GM12878 (cell line): ENCODE data around the gene GAS2.

ENCODE experiments used
- CTCF ChIP-seq, 3 experiments: IDR thresholded peaks in 2 of 3; conservative IDR thresholded peaks in 1 of 3; 2 replicates each; pipeline ENCODE4 v1.5.1; 2011; ENCODE audit warnings: low read depth in 3 of 3, low read length in 3 of 3, mild to moderate bottlenecking in 3 of 3, control low read depth in 2 of 3, moderate library complexity in 2 of 3, inconsistent platforms in 1 of 3, mixed read lengths in 1 of 3; ENCODE audit not compliant: control insufficient read depth in 2 of 3, insufficient read depth in 1 of 3; ENCODE audit errors: extremely low read depth in 1 of 3
- EGR1 ChIP-seq, 2 experiments: IDR thresholded peaks; 1 replicate in 1 of 2; 2 replicates in 1 of 2; pipeline ENCODE4 v1.6.1; 2011 to 2012; ENCODE audit warnings: low read depth in 2 of 2, low read length in 2 of 2, borderline replicate concordance in 1 of 2, mild to moderate bottlenecking in 1 of 2, moderate library complexity in 1 of 2
- HDAC2 ChIP-seq: fragments of 200-600 bp; sonication (generic); IDR thresholded peaks from 2 replicates; pipeline ENCODE4 v1.6.1; 2017
- KAT2A ChIP-seq: conservative IDR thresholded peaks from 2 replicates; pipeline ENCODE4 v1.6.1; 2011; ENCODE audit warnings: low read depth, low read length; ENCODE audit not compliant: control insufficient read depth
- PKNOX1 ChIP-seq: fragments of 450-650 bp; IDR thresholded peaks from 2 replicates; pipeline ENCODE4 v1.6.1; 2016; ENCODE audit warnings: mild to moderate bottlenecking
- POLR2A ChIP-seq: IDR thresholded peaks from 2 replicates; pipeline ENCODE4 v1.6.1; 2011; ENCODE audit warnings: low read depth, mild to moderate bottlenecking, low read length
- ZBTB11 ChIP-seq: fragments of 450-650 bp; formaldehyde crosslinking; IDR thresholded peaks from 2 replicates; pipeline ENCODE4 v1.5.0; 2022; ENCODE audit warnings: mild to moderate bottlenecking, missing genetic modification characterization
- ZBTB33 ChIP-seq: fragments of 450-650 bp; IDR thresholded peaks from 2 replicates; pipeline ENCODE4 v1.6.1; 2017; ENCODE audit warnings: mild to moderate bottlenecking
- ZNF384 ChIP-seq: IDR thresholded peaks from 2 replicates; pipeline ENCODE4 v1.6.1; 2012; ENCODE audit warnings: low read depth, mild to moderate bottlenecking, low read length, improper control_type of control experiment, borderline replicate concordance
- TF ChIP-seq, protein P1 (sequence below): IDR thresholded peaks from 2 replicates; pipeline ENCODE4 v1.6.1; 2011; ENCODE audit warnings: low read depth, low read length, improper control_type of control experiment, borderline replicate concordance
- TF ChIP-seq, protein P2 (sequence below): IDR thresholded peaks from 2 replicates; pipeline ENCODE4 v1.6.1; 2011; ENCODE audit warnings: borderline replicate concordance, low read depth, mild to moderate bottlenecking, moderate library complexity, low read length; ENCODE audit not compliant: insufficient read depth, poor library complexity, severe bottlenecking
- TF ChIP-seq, protein P3 (sequence below): fragments of 450-650 bp; IDR thresholded peaks from 2 replicates; pipeline ENCODE4 v1.6.1; 2017; ENCODE audit warnings: mild to moderate bottlenecking, low read depth, inconsistent platforms; ENCODE audit not compliant: poor library complexity, severe bottlenecking

DNA sequence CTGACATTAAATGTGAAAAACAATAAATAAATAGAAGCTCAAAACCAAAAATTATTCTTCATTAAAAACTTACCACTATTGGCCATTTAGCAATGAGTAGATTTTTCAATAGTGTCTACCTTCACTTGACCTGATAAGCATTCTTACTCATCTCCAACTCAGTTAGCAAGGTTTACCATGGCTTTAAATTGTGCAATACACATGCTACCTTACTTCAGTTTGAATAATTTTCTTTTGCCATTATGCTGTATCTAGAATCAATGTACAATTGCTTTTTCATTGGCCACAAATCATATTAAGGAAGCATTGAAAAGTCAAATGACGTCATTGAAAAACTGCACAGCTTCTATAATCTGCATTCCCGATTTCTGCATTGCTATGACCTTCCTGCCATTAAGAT lies 98.3 kb downstream of the GAS2 start:
- TF ChIP-seq ZBTB33 = no peak
- TF ChIP-seq, protein P1, sequence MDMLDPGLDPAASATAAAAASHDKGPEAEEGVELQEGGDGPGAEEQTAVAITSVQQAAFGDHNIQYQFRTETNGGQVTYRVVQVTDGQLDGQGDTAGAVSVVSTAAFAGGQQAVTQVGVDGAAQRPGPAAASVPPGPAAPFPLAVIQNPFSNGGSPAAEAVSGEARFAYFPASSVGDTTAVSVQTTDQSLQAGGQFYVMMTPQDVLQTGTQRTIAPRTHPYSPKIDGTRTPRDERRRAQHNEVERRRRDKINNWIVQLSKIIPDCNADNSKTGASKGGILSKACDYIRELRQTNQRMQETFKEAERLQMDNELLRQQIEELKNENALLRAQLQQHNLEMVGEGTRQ = no peak
- no peak for TF ChIP-seq CTCF (IDR thresholded peaks at IDR 0.05 in 2 of 3, conservative IDR thresholded peaks at IDR 0.05 in 1 of 3; ENCODE audit: control insufficient read depth in 2 of 3, extremely low read depth in 1 of 3, insufficient read depth in 1 of 3, low read depth in 3 of 3, low read length in 3 of 3)
- TF ChIP-seq, protein P2, sequence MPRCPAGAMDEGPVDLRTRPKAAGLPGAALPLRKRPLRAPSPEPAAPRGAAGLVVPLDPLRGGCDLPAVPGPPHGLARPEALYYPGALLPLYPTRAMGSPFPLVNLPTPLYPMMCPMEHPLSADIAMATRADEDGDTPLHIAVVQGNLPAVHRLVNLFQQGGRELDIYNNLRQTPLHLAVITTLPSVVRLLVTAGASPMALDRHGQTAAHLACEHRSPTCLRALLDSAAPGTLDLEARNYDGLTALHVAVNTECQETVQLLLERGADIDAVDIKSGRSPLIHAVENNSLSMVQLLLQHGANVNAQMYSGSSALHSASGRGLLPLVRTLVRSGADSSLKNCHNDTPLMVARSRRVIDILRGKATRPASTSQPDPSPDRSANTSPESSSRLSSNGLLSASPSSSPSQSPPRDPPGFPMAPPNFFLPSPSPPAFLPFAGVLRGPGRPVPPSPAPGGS = no peak
- no peak for TF ChIP-seq HDAC2
- no peak for TF ChIP-seq POLR2A
- no peak for TF ChIP-seq EGR1 (IDR thresholded peaks at IDR 0.05; ENCODE audit: borderline replicate concordance in 1 of 2, low read depth in 2 of 2, low read length in 2 of 2)
- TF ChIP-seq ZBTB11 (CRISPR knock-in tag) = no peak
- TF ChIP-seq, protein P3, sequence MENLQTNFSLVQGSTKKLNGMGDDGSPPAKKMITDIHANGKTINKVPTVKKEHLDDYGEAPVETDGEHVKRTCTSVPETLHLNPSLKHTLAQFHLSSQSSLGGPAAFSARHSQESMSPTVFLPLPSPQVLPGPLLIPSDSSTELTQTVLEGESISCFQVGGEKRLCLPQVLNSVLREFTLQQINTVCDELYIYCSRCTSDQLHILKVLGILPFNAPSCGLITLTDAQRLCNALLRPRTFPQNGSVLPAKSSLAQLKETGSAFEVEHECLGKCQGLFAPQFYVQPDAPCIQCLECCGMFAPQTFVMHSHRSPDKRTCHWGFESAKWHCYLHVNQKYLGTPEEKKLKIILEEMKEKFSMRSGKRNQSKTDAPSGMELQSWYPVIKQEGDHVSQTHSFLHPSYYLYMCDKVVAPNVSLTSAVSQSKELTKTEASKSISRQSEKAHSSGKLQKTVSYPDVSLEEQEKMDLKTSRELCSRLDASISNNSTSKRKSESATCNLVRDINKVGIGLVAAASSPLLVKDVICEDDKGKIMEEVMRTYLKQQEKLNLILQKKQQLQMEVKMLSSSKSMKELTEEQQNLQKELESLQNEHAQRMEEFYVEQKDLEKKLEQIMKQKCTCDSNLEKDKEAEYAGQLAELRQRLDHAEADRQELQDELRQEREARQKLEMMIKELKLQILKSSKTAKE = no peak
- no peak for TF ChIP-seq ZNF384
- TF ChIP-seq KAT2A = no peak
- TF ChIP-seq PKNOX1 = no peak
